ENCODE data around the gene SCNN1A.

The SCNN1A gene

DNA sequence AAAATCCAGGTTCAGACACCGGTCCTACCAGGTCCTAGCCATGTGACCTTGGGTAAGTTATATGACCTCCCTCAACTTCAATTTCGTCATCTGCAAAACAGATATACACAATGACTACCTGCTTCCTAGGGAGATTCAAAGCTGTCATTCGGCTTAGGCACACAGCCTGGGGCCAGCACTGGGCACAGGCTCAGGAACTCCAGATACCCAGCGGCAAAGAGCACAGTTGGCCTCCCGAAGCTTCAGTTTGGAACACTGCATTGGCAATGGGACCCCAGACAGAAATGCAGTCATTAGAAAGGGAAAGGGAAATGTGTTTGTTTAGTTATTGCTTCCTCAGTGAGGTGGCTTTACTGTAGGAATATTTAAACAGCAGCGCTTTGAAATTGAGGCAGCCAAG is 53.5 kb downstream of the SCNN1A start:
- no peak for TF ChIP-seq EZH2 (IDR thresholded peaks at IDR 0.05; ENCODE audit: borderline replicate concordance, low read length)
- TF ChIP-seq, protein P1, sequence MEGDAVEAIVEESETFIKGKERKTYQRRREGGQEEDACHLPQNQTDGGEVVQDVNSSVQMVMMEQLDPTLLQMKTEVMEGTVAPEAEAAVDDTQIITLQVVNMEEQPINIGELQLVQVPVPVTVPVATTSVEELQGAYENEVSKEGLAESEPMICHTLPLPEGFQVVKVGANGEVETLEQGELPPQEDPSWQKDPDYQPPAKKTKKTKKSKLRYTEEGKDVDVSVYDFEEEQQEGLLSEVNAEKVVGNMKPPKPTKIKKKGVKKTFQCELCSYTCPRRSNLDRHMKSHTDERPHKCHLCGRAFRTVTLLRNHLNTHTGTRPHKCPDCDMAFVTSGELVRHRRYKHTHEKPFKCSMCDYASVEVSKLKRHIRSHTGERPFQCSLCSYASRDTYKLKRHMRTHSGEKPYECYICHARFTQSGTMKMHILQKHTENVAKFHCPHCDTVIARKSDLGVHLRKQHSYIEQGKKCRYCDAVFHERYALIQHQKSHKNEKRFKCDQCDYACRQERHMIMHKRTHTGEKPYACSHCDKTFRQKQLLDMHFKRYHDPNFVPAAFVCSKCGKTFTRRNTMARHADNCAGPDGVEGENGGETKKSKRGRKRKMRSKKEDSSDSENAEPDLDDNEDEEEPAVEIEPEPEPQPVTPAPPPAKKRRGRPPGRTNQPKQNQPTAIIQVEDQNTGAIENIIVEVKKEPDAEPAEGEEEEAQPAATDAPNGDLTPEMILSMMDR (IDR thresholded peaks at IDR 0.05; ENCODE audit: low read length), result no peak
- H3K9me3 ChIP-seq (ENCODE audit: low read length), result no peaks in the 10 kb centered on the region
- no peak overlapping the region for H3K4me2 ChIP-seq (ENCODE audit: low read length)
- H3F3A ChIP-seq (ENCODE audit: insufficient read depth, low read length), result no peaks in the 10 kb centered on the region
- H3K36me3 ChIP-seq (ENCODE audit: insufficient read depth, low read length), result no peaks in the 10 kb centered on the region
- no peak overlapping the region for H3K9ac ChIP-seq (ENCODE audit: low read length)
- H3K9me2 ChIP-seq (ENCODE audit: low read depth, low read length), result no peaks in the 10 kb centered on the region
- H3K4me1 ChIP-seq (ENCODE audit: insufficient read depth, low read length, severe bottlenecking), result peaks cover 16% of the 10 kb centered on the region
- no peak overlapping the region for H3K4me3 ChIP-seq (ENCODE audit: low read depth, low read length, poor library complexity, severe bottlenecking)
- no peaks in the 10 kb centered on the region for H3K79me2 ChIP-seq (ENCODE audit: insufficient read depth, low read length)
- H3K27ac ChIP-seq (ENCODE audit: low read depth, low read length, poor library complexity, severe bottlenecking), result no peak overlapping the region
- no peak overlapping the region for H2AFZ ChIP-seq (ENCODE audit: low read length)
- 0 out of 2 replicates have a peak, but pooled peaks cover 8% of the 10 kb centered on the region for H3K27me3 ChIP-seq (ENCODE audit: insufficient read depth, low read length)
- no peaks in the 10 kb centered on the region for H4K20me1 ChIP-seq (ENCODE audit: insufficient read depth, low read length)

DNA sequence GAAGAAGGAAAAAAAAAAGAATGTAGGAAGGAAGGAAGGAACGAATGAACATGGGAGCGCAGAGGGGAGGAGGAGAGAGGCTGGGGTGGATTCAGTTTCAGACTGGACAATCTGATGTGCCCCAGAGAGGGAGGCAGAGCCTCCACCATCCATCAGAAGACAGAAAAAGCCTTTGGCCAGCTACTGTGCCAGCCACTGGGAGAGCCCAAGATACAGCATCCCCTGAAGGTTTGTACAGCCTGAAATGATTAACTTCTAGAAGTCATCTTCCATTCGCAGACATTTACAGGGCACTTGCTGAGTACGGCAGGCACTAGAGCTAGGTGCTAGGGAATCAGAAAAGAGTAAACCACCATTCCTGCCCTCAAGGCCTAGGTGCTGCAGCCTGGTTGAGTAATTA is 55.9 kb downstream of the SCNN1A start:
- no peaks in the 10 kb centered on the region for H3F3A ChIP-seq (ENCODE audit: insufficient read depth, low read length)
- TF ChIP-seq, protein P1 (IDR thresholded peaks at IDR 0.05; ENCODE audit: low read length), result no peak
- no peak for TF ChIP-seq EZH2 (IDR thresholded peaks at IDR 0.05; ENCODE audit: borderline replicate concordance, low read length)
- H3K4me2 ChIP-seq (ENCODE audit: low read length), result no peak overlapping the region

GRCh38 chr12:6318440-6318879 is 56.9 kb downstream of the SCNN1A start:
- no peaks in the 10 kb centered on the region for H4K20me1 ChIP-seq (ENCODE audit: insufficient read depth, low read length)
- TF ChIP-seq, protein P1 (IDR thresholded peaks at IDR 0.05; ENCODE audit: low read length), result no peak
- TF ChIP-seq EZH2 (IDR thresholded peaks at IDR 0.05; ENCODE audit: borderline replicate concordance, low read length), result no peak

More for the DNA sequence above, 55.9 kb downstream of the SCNN1A start:
- Histone ChIP-seq H3K4me3 (ENCODE audit: low read depth, low read length, poor library complexity, severe bottlenecking) (no peak overlapping the region), H3K27ac (ENCODE audit: low read depth, low read length, poor library complexity, severe bottlenecking) (no peak overlapping the region), H3K36me3 (ENCODE audit: insufficient read depth, low read length) (no peaks in the 10 kb centered on the region), H3K79me2 (ENCODE audit: insufficient read depth, low read length) (no peaks in the 10 kb centered on the region), H3K4me1 (ENCODE audit: insufficient read depth, low read length, severe bottlenecking) (peaks cover 12% of the 10 kb centered on the region), H3K9me3 (ENCODE audit: low read length) (no peaks in the 10 kb centered on the region), H4K20me1 (ENCODE audit: insufficient read depth, low read length) (no peaks in the 10 kb centered on the region), H3K27me3 (ENCODE audit: insufficient read depth, low read length) (0 out of 2 replicates have a peak, but pooled peaks cover 16% of the 10 kb centered on the region), H2AFZ (ENCODE audit: low read length) (no peak overlapping the region), H3K9ac (ENCODE audit: low read length) (no peak overlapping the region), H3K9me2 (ENCODE audit: low read depth, low read length) (no peaks in the 10 kb centered on the region)

More at GRCh38 chr12:6318440-6318879, 56.9 kb downstream of the SCNN1A start:
- Histone ChIP-seq H3K27me3 (ENCODE audit: insufficient read depth, low read length) (peaks cover 20% of the 10 kb centered on the region; the same call in 1 of the 2 replicates), H2AFZ (ENCODE audit: low read length) (no peak overlapping the region), H3K9me2 (ENCODE audit: low read depth, low read length) (no peaks in the 10 kb centered on the region), H3K27ac (ENCODE audit: low read depth, low read length, poor library complexity, severe bottlenecking) (no peak overlapping the region), H3K36me3 (ENCODE audit: insufficient read depth, low read length) (no peaks in the 10 kb centered on the region), H3K9me3 (ENCODE audit: low read length) (no peaks in the 10 kb centered on the region), H3K4me3 (ENCODE audit: low read depth, low read length, poor library complexity, severe bottlenecking) (no peak overlapping the region), H3K9ac (ENCODE audit: low read length) (no peak overlapping the region), H3F3A (ENCODE audit: insufficient read depth, low read length) (no peaks in the 10 kb centered on the region), H3K79me2 (ENCODE audit: insufficient read depth, low read length) (no peaks in the 10 kb centered on the region), H3K4me1 (ENCODE audit: insufficient read depth, low read length, severe bottlenecking) (peaks cover 8% of the 10 kb centered on the region), H3K4me2 (ENCODE audit: low read length) (no peak overlapping the region)

All from OCI-LY1 (cell line).